VCaP (cell line): ENCODE results near the gene ITIH2.
"Not testable (repeated sequence)": the region's sequence is repeated elsewhere in the genome, so short reads cannot be mapped to it uniquely, and the experiment has no call there.

Source experiments
- H3K27ac ChIP-seq: fragments of 450-650 bp; 2 replicates; pipeline ENCODE4 v1.5.1; 2017
- TF ChIP-seq, protein P1 (sequence below): fragments of 450-650 bp; conservative IDR thresholded peaks from 2 replicates; pipeline ENCODE4 v1.5.1; 2017; ENCODE audit warnings: mild to moderate bottlenecking, moderate library complexity

Gene ITIH2

GRCh38 chr10:7703140-7703539 is at the start of gene ITIH2:
Gene ITIH2, plus strand, starts transcription at chr10:7703316. Its CDS starts 119 bp downstream, at chr10:7703435.
- TF ChIP-seq, protein P1, sequence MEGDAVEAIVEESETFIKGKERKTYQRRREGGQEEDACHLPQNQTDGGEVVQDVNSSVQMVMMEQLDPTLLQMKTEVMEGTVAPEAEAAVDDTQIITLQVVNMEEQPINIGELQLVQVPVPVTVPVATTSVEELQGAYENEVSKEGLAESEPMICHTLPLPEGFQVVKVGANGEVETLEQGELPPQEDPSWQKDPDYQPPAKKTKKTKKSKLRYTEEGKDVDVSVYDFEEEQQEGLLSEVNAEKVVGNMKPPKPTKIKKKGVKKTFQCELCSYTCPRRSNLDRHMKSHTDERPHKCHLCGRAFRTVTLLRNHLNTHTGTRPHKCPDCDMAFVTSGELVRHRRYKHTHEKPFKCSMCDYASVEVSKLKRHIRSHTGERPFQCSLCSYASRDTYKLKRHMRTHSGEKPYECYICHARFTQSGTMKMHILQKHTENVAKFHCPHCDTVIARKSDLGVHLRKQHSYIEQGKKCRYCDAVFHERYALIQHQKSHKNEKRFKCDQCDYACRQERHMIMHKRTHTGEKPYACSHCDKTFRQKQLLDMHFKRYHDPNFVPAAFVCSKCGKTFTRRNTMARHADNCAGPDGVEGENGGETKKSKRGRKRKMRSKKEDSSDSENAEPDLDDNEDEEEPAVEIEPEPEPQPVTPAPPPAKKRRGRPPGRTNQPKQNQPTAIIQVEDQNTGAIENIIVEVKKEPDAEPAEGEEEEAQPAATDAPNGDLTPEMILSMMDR, result no peak
- H3K27ac ChIP-seq, result no peak within 1 kb of the TSS

GRCh38 chr10:7657079-7657478 is 46.0 kb upstream of the ITIH2 start:
- H3K27ac ChIP-seq, result not testable (repeated sequence)

DNA sequence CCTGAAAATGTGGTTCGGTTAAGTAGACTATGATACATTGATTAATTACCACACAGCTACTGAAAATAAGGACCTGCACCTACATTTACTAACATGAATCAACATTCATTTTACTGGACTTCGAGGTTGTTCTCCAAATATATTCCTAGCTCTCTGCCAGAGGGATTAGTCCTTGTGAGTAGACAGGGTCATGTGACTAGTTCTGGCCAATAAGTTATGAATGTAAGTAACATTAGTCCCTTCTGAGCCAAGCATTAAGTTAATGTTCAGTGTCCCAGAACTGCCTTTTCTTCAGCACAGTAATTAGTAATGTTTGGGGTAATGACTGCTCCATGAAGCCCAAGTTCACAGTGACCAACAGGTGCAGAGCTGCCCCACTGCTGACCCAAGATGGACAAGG is 45.6 kb upstream of the ITIH2 start:
- no peak overlapping the region for H3K27ac ChIP-seq
- TF ChIP-seq, protein P1, result no peak

DNA sequence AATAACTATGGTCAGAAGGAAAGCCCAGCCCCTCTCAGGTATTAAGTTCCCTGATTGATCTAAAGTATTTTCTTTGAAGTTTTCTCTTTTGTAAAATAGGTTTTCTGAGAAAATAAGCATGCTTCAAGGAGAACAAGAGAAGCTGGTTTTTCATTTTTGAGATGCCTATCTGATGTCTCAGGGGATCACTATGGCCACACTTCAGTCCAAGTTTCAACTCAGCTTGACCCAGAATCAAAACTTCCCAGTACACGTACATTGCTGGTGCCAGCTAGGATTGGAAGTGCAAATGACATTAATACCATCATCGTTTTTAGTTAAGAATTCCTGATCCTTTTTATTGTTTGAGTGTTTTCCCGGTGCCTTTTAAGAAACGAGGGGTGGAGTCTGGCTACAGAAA is 43.6 kb upstream of the ITIH2 start:
- TF ChIP-seq, protein P1, result no peak
- H3K27ac ChIP-seq, result no peak overlapping the region

DNA sequence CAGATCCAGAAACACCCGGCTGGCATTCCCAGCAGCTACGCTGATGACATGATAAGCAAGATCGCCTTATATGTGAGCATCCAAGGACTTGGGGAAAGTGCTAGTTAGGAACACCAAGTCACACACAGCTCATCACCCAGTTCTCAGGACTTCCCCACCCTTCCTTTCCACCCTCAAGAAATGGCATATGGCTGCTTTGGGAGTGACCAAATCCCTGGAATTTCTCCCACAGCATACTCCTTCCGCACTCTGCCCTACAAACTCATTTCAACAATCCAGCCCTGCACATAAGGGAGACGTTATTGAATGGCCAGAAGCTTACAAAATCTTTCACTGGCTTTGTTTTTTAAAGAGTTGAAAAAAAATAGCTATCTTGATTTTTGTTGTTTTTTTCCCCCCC is 40.6 kb upstream of the ITIH2 start:
- H3K27ac ChIP-seq, result no peak overlapping the region
- TF ChIP-seq, protein P1, result no peak

DNA sequence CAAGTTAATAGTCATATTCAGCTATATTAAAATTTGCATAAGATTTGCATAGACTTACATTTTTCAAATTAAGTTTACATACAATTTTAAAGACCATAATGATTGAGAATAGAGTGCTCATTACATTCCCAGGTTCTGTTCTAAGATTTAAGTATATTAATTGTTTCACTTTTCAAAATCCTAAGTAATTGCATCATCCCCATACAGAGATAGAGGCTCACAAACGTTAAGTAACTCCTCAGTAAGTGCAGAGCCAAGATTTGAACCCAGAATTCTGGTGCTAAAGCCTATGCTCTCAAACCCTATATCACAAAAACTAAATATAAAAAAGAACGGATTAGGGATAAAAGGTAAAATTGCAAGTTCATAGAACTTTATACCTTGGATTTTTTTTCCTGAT is 38.4 kb upstream of the ITIH2 start:
- H3K27ac ChIP-seq, result no peak overlapping the region
- TF ChIP-seq, protein P1, result no peak

DNA sequence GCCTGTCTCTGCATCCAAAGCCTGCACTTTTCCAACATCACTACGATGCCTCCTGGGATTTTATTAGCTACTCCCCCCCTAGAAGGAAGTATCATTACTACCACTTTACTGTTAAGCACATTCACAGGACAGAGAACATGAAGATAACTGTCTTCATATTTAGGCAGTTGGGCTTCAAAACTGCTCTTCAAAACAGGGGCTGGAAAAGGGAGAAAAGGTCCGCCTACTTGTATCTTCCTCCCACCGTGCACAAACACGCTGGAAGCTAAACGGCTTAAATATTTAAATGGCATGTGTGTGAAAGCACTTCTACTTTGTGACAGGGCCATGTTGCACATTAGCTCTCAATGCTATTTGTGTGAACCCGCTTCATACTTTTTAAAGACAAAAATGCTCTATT is 37.3 kb upstream of the ITIH2 start:
- TF ChIP-seq, protein P1, result no peak
- no peak overlapping the region for H3K27ac ChIP-seq

- no peak within 1 kb of the TSS for H3K27ac ChIP-seq
- TF ChIP-seq, protein P1, result no peak
These were observed 36.7 kb upstream of the ITIH2 start, which contains the start of gene ITIH5 for GRCh38 chr10:7666253-7667023. Gene ITIH5, minus strand, starts transcription at chr10:7666966. Its CDS starts 74 bp downstream, at chr10:7666892.
